Measurements from ENCODE around the gene USP25.

Gene USP25

GRCh38 chr21:15820852-15821379 is 91.1 kb downstream of the USP25 start:
- DNase-seq: no peak

GRCh38 chr21:15823486-15824150 is 93.8 kb downstream of the USP25 start:
- no peak for DNase-seq

- no peak for DNase-seq
These were observed 95.9 kb downstream of the USP25 start for GRCh38 chr21:15825700-15826099.

GRCh38 chr21:15826147-15826780 is 96.5 kb downstream of the USP25 start:
- DNase-seq: no peak

- DNase-seq: no peak
These were observed 97.3 kb downstream of the USP25 start for GRCh38 chr21:15826908-15827601.

GRCh38 chr21:15831497-15831896 is 101.7 kb downstream of the USP25 start:
- DNase-seq: no peak

GRCh38 chr21:15837645-15838044 is 107.9 kb downstream of the USP25 start:
- no peak for DNase-seq

- DNase-seq: no peak
These were observed 109.2 kb downstream of the USP25 start for GRCh38 chr21:15839026-15839425.

GRCh38 chr21:15839601-15840000 is 109.8 kb downstream of the USP25 start:
- no peak for DNase-seq

GRCh38 chr21:15840406-15840805 is 110.6 kb downstream of the USP25 start:
- no peak for DNase-seq

- no peak for DNase-seq
These were observed 112.2 kb downstream of the USP25 start for GRCh38 chr21:15841856-15842564.

GRCh38 chr21:15842565-15842880 is 112.7 kb downstream of the USP25 start:
- DNase-seq: no peak

GRCh38 chr21:15843766-15844165 is 114.0 kb downstream of the USP25 start:
- no peak for DNase-seq

GRCh38 chr21:15848634-15849560 is 119.1 kb downstream of the USP25 start:
- DNase-seq: no peak

GRCh38 chr21:15849927-15850326 is 120.1 kb downstream of the USP25 start:
- no peak for DNase-seq

- DNase-seq: no peak
These were observed 120.9 kb downstream of the USP25 start for GRCh38 chr21:15850645-15851044.

GRCh38 chr21:15852146-15852545 is 122.4 kb downstream of the USP25 start:
- DNase-seq: no peak

GRCh38 chr21:15853126-15853525 is 123.3 kb downstream of the USP25 start:
- DNase-seq: no peak

- no peak for DNase-seq
These were observed 127.0 kb downstream of the USP25 start for GRCh38 chr21:15856813-15857212.

- DNase-seq: no peak
These were observed 128.0 kb downstream of the USP25 start for GRCh38 chr21:15857740-15858139.

GRCh38 chr21:15860541-15860940 is 130.8 kb downstream of the USP25 start:
- DNase-seq: no peak

- no peak for DNase-seq
These were observed 139.2 kb downstream of the USP25 start for GRCh38 chr21:15868940-15869339.

Data from activated naive CD4-positive, alpha-beta T cell treated with anti-CD3 and anti-CD28 coated beads, Interleukin-2, amount 50 U/mL, for 16 hours (primary cell).